H1 (cell line): ENCODE data around the gene CCDC124. TPM values are rescaled to one million over a fixed set of nuclear protein-coding genes. Genes with fewer than 3 reads are reported as not detected.

ENCODE experiments used
- JUN ChIP-seq: IDR thresholded peaks from 2 replicates; pipeline ENCODE4 v1.6.1; 2011; ENCODE audit warnings: low read depth, mild to moderate bottlenecking, improper control_type of control experiment, low read length
- polyA plus RNA-seq, 7 experiments: library from polyadenylated mRNA; depleted of rRNA in 3 of 7; stranded (reverse) in 5 of 7; unstranded in 2 of 7; fragments of >200 nt in 5 of 7; fragments of 200-250 nt in 2 of 7; gene quantifications; 1 replicate in 5 of 7; 2 replicates in 1 of 7; 4 replicates in 1 of 7; pipeline versions ENCODE4 v1.2.1 to v1.2.3, GENCODE V29; 2011 to 2013; ENCODE audit warnings: missing spikeins in 2 of 7, mixed read lengths in 2 of 7
- total RNA-seq: library from RNA; stranded (reverse); fragmentation: NEBNext Ultra II Directional; extraction: Animal tissue kit (Norgen Biotek cat#: 25700); gene quantifications from 2 replicates; pipeline ENCODE4 v1.2.1, GENCODE V29; 2021

CCDC124 gene
- total and polyA plus RNA-seq, 2 of the 8 experiments (the other 6 are each of a cell fraction or from before 2014, with no cell fraction given) = 95.2 to 103 TPM

DNA sequence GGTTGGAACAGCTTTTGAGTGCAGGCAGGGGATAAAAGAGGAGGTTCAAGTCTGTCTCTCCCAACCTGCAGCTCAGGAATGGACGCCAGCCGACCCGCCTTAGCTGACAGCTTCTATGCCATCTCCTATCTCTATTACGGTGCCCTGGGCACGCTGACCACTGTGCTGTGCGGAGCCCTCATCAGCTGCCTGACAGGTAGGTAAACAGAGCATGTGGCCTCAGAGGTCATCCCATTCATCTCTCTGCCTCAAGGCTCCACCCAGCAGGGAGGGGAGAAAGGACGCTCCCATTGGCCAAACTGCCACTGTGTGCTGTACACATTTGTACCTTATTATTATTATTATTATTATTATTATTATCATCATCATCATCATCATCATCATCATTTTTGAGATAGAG lies 44.6 kb upstream of the CCDC124 start (continued):
- TF ChIP-seq JUN = no peak
